SK-N-SH treated with all-trans-retinoic acid at 6 μM for 48 hours (cell line): ENCODE results near the gene PMPCA.

Source experiments
- ATAC-seq: fragments of 200-7000 bp; cut with Tn5 transposase; 3 replicates; pipeline ENCODE4 v1.9.1; 2020; ENCODE audit warnings: mild to moderate bottlenecking, moderate library complexity
- ARNTL ChIP-seq: fragments of 450-650 bp; formaldehyde crosslinking; IDR thresholded peaks from 2 replicates; pipeline ENCODE4 v1.5.0; 2020; ENCODE audit warnings: low read depth, mild to moderate bottlenecking, moderate library complexity, borderline replicate concordance
- BACH2 ChIP-seq: fragments of 250-450 bp; sonication (Bioruptor Pico); IDR thresholded peaks from 2 replicates; pipeline ENCODE4 v1.9.0; 2021; ENCODE audit warnings: mild to moderate bottlenecking, borderline replicate concordance
- CSDC2 ChIP-seq: fragments of 250-450 bp; sonication (Bioruptor Pico); IDR thresholded peaks from 2 replicates; pipeline ENCODE4 v1.5.0; 2020; ENCODE audit warnings: mild to moderate bottlenecking, moderate library complexity
- CSRNP3 ChIP-seq: fragments of 250-450 bp; sonication (Bioruptor Pico); IDR thresholded peaks from 2 replicates; pipeline ENCODE4 v1.5.1; 2021; ENCODE audit warnings: mild to moderate bottlenecking, moderate library complexity
- ESRRG ChIP-seq: fragments of 250-450 bp; sonication (Bioruptor Pico); IDR thresholded peaks from 2 replicates; pipeline ENCODE4 v1.6.1; 2021; ENCODE audit warnings: mild to moderate bottlenecking
- ISL1 ChIP-seq: fragments of 250-450 bp; sonication (Bioruptor Pico); IDR thresholded peaks from 2 replicates; pipeline ENCODE4 v2.1.2; 2022; ENCODE audit warnings: mild to moderate bottlenecking, moderate library complexity
- OSR1 ChIP-seq: fragments of 250-450 bp; sonication (Bioruptor Pico); IDR thresholded peaks from 2 replicates; pipeline ENCODE4 v1.8.0; 2022; ENCODE audit warnings: moderate library complexity, mild to moderate bottlenecking, inconsistent platforms
- PPARA ChIP-seq: fragments of 250-450 bp; sonication (Bioruptor Pico); IDR thresholded peaks from 2 replicates; pipeline ENCODE4 v1.5.0; 2020; ENCODE audit warnings: mild to moderate bottlenecking, borderline replicate concordance
- RARB ChIP-seq: fragments of 250-450 bp; sonication (Bioruptor Pico); IDR thresholded peaks from 2 replicates; pipeline ENCODE4 v1.8.0; 2021; ENCODE audit warnings: mild to moderate bottlenecking, moderate library complexity
- SNAI2 ChIP-seq: fragments of 250-450 bp; sonication (Bioruptor Pico); IDR thresholded peaks from 2 replicates; pipeline ENCODE4 v1.5.0; 2020; ENCODE audit warnings: mild to moderate bottlenecking, moderate library complexity
- TCF4 ChIP-seq: fragments of 250-450 bp; sonication (Bioruptor Pico); IDR thresholded peaks from 2 replicates; pipeline ENCODE4 v1.8.0; 2021; ENCODE audit warnings: mild to moderate bottlenecking, moderate library complexity, borderline replicate concordance
- TOX ChIP-seq: fragments of 250-450 bp; sonication (Bioruptor Pico); IDR thresholded peaks from 2 replicates; pipeline ENCODE4 v1.8.0; 2021; ENCODE audit warnings: mild to moderate bottlenecking, moderate library complexity, borderline replicate concordance
- ZC3H10 ChIP-seq: fragments of 250-450 bp; sonication (Bioruptor Pico); IDR thresholded peaks from 2 replicates; pipeline ENCODE4 v1.5.1; 2021; ENCODE audit warnings: mild to moderate bottlenecking, moderate library complexity
- ZFP3 ChIP-seq: fragments of 250-450 bp; sonication (Bioruptor Pico); IDR thresholded peaks from 2 replicates; pipeline ENCODE4 v1.5.0; 2020; ENCODE audit warnings: mild to moderate bottlenecking, moderate library complexity
- ZFP30 ChIP-seq: fragments of 450-650 bp; formaldehyde crosslinking; IDR thresholded peaks from 2 replicates; pipeline ENCODE4 v1.5.0; 2022; ENCODE audit warnings: mild to moderate bottlenecking, moderate library complexity
- ZNF565 ChIP-seq: fragments of 450-650 bp; formaldehyde crosslinking; conservative IDR thresholded peaks from 2 replicates; pipeline ENCODE4 v1.5.0; 2020; ENCODE audit warnings: low read depth, mild to moderate bottlenecking, moderate library complexity
- ZNF70 ChIP-seq: fragments of 450-650 bp; formaldehyde crosslinking; IDR thresholded peaks from 2 replicates; pipeline ENCODE4 v1.5.0; 2020; ENCODE audit warnings: mild to moderate bottlenecking, moderate library complexity
- ZNF8 ChIP-seq: fragments of 450-650 bp; formaldehyde crosslinking; IDR thresholded peaks from 2 replicates; pipeline ENCODE4 v1.5.0; 2020; ENCODE audit warnings: mild to moderate bottlenecking, moderate library complexity
- TF ChIP-seq, protein P1 (sequence below): fragments of 250-450 bp; sonication (Bioruptor Pico); IDR thresholded peaks from 2 replicates; pipeline ENCODE4 v1.5.1; 2020; ENCODE audit warnings: low read depth, mild to moderate bottlenecking, moderate library complexity
- TF ChIP-seq, protein P2 (sequence below): fragments of 250-450 bp; sonication (Bioruptor Pico); IDR thresholded peaks from 2 replicates; pipeline ENCODE4 v1.5.0; 2020; ENCODE audit warnings: mild to moderate bottlenecking, moderate library complexity
- TF ChIP-seq, protein P3 (sequence below): fragments of 250-450 bp; sonication (Bioruptor Pico); IDR thresholded peaks from 2 replicates; pipeline ENCODE4 v1.8.0; 2020; ENCODE audit warnings: mild to moderate bottlenecking, moderate library complexity, borderline replicate concordance

Gene PMPCA

GRCh38 chr9:136419092-136419420 is 8.6 kb downstream of the PMPCA start:
- no peak for TF ChIP-seq CSDC2 (CRISPR knock-in tag)
- no peak for TF ChIP-seq ESRRG
- TF ChIP-seq PPARA (CRISPR knock-in tag) = no peak
- TF ChIP-seq RARB (CRISPR knock-in tag) = no peak
- no peak for TF ChIP-seq CSRNP3 (CRISPR knock-in tag)
- no peak for TF ChIP-seq ARNTL (CRISPR knock-in tag)
- TF ChIP-seq ZFP3 (CRISPR knock-in tag) = no peak
- TF ChIP-seq TOX (CRISPR knock-in tag) = no peak
- TF ChIP-seq ZFP30 = no peak
- no peak for ATAC-seq

- no peak for ATAC-seq
- TF ChIP-seq CSRNP3 (CRISPR knock-in tag) (no peak), ISL1 (no peak), SNAI2 (CRISPR knock-in tag) (no peak), ZNF565 (no peak), TOX (CRISPR knock-in tag) (no peak), ZNF70 (CRISPR knock-in tag) (no peak), ARNTL (CRISPR knock-in tag) (no peak), ESRRG (no peak), OSR1 (no peak), TCF4 (CRISPR knock-in tag) (no peak), ZFP3 (CRISPR knock-in tag) (no peak), BACH2 (CRISPR knock-in tag) (no peak), ZNF8 (CRISPR knock-in tag) (no peak), ZFP30 (no peak), PPARA (CRISPR knock-in tag) (no peak), ZC3H10 (CRISPR knock-in tag) (no peak)
- TF ChIP-seq, protein P1, sequence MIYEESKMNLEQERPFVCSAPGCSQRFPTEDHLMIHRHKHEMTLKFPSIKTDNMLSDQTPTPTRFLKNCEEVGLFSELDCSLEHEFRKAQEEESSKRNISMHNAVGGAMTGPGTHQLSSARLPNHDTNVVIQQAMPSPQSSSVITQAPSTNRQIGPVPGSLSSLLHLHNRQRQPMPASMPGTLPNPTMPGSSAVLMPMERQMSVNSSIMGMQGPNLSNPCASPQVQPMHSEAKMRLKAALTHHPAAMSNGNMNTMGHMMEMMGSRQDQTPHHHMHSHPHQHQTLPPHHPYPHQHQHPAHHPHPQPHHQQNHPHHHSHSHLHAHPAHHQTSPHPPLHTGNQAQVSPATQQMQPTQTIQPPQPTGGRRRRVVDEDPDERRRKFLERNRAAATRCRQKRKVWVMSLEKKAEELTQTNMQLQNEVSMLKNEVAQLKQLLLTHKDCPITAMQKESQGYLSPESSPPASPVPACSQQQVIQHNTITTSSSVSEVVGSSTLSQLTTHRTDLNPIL = no peak
- TF ChIP-seq, protein P2, sequence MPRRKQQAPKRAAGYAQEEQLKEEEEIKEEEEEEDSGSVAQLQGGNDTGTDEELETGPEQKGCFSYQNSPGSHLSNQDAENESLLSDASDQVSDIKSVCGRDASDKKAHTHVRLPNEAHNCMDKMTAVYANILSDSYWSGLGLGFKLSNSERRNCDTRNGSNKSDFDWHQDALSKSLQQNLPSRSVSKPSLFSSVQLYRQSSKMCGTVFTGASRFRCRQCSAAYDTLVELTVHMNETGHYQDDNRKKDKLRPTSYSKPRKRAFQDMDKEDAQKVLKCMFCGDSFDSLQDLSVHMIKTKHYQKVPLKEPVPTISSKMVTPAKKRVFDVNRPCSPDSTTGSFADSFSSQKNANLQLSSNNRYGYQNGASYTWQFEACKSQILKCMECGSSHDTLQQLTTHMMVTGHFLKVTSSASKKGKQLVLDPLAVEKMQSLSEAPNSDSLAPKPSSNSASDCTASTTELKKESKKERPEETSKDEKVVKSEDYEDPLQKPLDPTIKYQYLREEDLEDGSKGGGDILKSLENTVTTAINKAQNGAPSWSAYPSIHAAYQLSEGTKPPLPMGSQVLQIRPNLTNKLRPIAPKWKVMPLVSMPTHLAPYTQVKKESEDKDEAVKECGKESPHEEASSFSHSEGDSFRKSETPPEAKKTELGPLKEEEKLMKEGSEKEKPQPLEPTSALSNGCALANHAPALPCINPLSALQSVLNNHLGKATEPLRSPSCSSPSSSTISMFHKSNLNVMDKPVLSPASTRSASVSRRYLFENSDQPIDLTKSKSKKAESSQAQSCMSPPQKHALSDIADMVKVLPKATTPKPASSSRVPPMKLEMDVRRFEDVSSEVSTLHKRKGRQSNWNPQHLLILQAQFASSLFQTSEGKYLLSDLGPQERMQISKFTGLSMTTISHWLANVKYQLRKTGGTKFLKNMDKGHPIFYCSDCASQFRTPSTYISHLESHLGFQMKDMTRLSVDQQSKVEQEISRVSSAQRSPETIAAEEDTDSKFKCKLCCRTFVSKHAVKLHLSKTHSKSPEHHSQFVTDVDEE (CRISPR knock-in tag) = no peak
- TF ChIP-seq, protein P3, sequence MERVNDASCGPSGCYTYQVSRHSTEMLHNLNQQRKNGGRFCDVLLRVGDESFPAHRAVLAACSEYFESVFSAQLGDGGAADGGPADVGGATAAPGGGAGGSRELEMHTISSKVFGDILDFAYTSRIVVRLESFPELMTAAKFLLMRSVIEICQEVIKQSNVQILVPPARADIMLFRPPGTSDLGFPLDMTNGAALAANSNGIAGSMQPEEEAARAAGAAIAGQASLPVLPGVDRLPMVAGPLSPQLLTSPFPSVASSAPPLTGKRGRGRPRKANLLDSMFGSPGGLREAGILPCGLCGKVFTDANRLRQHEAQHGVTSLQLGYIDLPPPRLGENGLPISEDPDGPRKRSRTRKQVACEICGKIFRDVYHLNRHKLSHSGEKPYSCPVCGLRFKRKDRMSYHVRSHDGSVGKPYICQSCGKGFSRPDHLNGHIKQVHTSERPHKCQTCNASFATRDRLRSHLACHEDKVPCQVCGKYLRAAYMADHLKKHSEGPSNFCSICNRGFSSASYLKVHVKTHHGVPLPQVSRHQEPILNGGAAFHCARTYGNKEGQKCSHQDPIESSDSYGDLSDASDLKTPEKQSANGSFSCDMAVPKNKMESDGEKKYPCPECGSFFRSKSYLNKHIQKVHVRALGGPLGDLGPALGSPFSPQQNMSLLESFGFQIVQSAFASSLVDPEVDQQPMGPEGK (CRISPR knock-in tag) = no peak
These were observed 11.3 kb downstream of the PMPCA start for GRCh38 chr9:136421791-136422190.

DNA sequence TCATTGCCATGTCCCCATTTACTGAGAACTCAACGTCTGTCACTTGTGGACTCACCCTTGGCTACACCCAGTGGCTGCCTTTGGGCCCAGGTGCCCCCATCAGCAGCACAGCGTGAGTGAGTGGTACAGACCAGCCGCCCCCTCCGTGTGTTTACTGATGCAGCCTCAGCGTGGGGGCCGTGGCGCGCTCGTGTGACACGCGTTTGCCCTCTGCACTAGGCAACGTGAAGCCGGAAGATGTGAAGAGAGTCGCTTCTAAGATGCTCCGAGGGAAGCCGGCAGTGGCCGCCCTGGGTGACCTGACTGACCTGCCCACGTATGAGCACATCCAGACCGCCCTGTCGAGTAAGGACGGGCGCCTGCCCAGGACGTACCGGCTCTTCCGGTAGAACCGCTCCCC is 12.4 kb downstream of the PMPCA start:
- TF ChIP-seq ZC3H10 (CRISPR knock-in tag) (no peak), CSRNP3 (CRISPR knock-in tag) (no peak), RARB (CRISPR knock-in tag) (no peak), ESRRG (no peak), ZNF565 (no peak), ISL1 (no peak), BACH2 (CRISPR knock-in tag) (no peak), ZNF70 (CRISPR knock-in tag) (no peak), ZFP30 (no peak), ZNF8 (CRISPR knock-in tag) (no peak), PPARA (CRISPR knock-in tag) (no peak), ARNTL (CRISPR knock-in tag) (no peak), OSR1 (no peak)
- TF ChIP-seq, protein P2 (CRISPR knock-in tag) = no peak
- TF ChIP-seq, protein P1 = no peak
- TF ChIP-seq, all 23 proteins: peak for 0
- ATAC-seq = no peak
